Peyer's patch (tissue), 4 donors: ENCODE data around the gene PNLIP.

Experiments
- POLR2A ChIP-seq, 2 donors: fragments of 450-650 bp; IDR thresholded peaks; one replicate each; pipeline ENCODE4 v1.5.1; 2017; ENCODE audit warnings: antibody characterized with exemption in 2 of 2, mild to moderate bottlenecking in 2 of 2, moderate library complexity in 2 of 2
- TF ChIP-seq, protein P1 (sequence below), 6 experiments: fragments of 450-650 bp in 4 of 6; fragments of 200-600 bp in 2 of 6; sonication (generic) in 1 of 6; IDR thresholded peaks; one replicate each; pipeline ENCODE4 v1.5.1; 2017 to 2019; ENCODE audit warnings: antibody characterized with exemption in 6 of 6, mild to moderate bottlenecking in 3 of 6, moderate library complexity in 1 of 6

DNA sequence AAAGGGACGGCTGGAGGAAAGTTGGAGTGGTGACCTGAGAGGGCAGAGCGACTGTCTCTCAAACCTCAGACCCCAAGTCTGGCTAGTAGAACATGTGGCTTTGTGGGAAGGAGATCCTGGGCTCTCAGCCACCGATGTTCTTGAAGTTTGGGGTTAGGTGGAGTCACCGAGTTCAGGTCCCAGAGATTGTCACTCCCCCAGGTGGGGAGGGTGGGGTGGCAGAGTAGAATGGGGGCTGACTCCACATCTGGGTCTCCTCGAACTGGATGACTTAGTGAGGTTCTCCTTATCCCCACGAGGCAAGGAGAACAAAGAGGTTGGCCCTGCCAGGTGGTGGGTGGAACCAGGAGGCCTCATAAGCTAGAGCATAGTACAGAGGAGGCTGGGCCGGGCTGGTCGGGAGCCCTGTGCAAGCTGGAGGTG, 60.3 kb downstream of the PNLIP start:
- TF ChIP-seq, protein P1, sequence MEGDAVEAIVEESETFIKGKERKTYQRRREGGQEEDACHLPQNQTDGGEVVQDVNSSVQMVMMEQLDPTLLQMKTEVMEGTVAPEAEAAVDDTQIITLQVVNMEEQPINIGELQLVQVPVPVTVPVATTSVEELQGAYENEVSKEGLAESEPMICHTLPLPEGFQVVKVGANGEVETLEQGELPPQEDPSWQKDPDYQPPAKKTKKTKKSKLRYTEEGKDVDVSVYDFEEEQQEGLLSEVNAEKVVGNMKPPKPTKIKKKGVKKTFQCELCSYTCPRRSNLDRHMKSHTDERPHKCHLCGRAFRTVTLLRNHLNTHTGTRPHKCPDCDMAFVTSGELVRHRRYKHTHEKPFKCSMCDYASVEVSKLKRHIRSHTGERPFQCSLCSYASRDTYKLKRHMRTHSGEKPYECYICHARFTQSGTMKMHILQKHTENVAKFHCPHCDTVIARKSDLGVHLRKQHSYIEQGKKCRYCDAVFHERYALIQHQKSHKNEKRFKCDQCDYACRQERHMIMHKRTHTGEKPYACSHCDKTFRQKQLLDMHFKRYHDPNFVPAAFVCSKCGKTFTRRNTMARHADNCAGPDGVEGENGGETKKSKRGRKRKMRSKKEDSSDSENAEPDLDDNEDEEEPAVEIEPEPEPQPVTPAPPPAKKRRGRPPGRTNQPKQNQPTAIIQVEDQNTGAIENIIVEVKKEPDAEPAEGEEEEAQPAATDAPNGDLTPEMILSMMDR (IDR thresholded peaks at IDR 0.05): no peak
- no peak for TF ChIP-seq POLR2A (IDR thresholded peaks at IDR 0.05)
